Measurements from ENCODE around the gene ABCA10.

DNA sequence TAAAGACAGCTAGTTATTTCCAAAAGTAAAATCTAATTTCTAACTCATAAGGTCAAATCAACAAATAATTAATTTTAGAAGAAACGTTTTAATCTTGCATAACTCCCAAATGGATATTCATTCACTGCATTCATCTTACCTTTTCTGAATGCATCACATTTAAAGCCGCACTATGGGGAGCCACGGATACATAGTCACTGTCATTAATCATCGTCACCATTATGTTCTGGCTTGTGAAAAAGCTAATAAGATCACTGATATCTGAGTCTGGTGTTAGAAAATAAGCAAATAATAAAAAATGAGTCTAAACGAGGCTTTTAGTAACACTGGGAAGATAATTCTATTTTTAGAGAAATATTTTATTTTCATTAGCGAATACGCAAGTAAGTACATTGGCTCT lies 42.4 kb upstream of the ABCA10 start:
- no peak for TF ChIP-seq CTCF (IDR thresholded peaks at IDR 0.05)
- no peak for TF ChIP-seq POLR2A (IDR thresholded peaks at IDR 0.05)

All from esophagus squamous epithelium (tissue), 4 donors.